ENCODE results near the gene MAGEB4.
"Not testable (repeated sequence)": the region's sequence is repeated elsewhere in the genome, so short reads cannot be mapped to it uniquely, and the experiment has no call there.

Gene MAGEB4, protein sequence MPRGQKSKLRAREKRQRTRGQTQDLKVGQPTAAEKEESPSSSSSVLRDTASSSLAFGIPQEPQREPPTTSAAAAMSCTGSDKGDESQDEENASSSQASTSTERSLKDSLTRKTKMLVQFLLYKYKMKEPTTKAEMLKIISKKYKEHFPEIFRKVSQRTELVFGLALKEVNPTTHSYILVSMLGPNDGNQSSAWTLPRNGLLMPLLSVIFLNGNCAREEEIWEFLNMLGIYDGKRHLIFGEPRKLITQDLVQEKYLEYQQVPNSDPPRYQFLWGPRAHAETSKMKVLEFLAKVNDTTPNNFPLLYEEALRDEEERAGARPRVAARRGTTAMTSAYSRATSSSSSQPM

DNA sequence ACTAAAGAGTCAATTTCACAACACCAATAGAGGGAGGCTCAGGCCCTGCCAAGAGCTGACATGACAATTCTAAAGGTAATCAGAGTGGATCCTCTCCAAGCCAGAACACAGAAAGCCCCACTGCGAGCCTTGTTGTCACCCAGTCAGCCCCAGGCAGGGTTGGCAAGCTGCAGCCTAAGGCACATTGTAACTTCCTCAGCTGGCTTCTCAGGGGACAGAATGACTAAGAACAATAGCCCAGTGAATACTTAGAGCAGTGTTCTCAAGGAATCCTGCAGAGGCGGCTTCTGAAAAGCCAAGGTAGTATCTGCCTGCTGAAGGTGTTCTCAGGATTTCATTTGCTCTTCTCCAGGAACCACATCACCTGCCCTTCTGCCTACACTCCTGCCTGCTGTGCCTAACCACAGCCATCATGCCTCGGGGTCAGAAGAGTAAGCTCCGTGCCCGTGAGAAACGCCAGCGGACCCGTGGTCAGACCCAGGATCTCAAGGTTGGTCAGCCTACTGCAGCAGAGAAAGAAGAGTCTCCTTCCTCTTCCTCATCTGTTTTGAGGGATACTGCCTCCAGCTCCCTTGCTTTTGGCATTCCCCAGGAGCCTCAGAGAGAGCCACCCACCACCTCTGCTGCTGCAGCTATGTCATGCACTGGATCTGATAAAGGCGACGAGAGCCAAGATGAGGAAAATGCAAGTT is at the start of gene MAGEB4:
Gene MAGEB4, plus strand, starts transcription at position 277 of the 692 bp plus-strand sequence. Its CDS starts 136 bp downstream, at position 413.
- DNase-seq: no peak

DNA sequence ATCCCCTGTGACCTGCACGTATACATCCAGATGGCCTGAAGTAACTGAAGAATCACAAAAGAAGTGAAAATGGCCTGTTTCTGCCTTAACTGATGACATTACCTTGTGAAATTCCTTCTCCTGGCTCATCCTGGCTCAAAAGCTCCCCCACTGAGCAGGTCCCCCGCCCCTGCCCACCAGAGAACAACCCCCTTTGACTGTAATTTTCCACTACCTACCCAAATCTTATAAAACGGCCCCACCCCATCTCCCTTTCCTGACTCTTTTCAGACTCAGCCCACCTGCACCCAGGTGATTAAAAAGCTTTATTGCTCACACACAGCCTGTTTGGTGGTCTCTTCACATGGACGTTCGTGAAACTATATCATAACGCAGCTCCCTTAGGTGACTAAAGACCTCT is 47.9 kb upstream of the MAGEB4 start:
- DNase-seq: not testable (repeated sequence)

DNA sequence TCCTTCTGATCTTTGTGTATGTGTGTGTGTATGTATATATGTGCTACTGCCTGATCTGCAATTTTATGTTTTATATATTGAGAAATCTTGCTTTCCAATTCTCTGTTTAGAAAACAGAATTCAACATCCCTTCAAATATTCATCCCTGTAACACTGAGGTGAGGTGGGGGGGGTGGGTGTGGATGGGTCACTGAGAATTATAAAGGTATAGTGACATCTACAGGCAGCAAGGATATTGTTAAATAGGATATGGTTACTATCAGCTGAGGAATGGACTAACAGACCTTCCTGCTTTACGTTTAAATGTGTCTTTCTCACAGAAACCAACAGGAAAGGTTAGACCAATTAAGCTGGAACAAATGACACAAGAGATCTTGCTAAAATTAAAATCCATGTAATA is 45.5 kb upstream of the MAGEB4 start:
- DNase-seq: no peak

DNA sequence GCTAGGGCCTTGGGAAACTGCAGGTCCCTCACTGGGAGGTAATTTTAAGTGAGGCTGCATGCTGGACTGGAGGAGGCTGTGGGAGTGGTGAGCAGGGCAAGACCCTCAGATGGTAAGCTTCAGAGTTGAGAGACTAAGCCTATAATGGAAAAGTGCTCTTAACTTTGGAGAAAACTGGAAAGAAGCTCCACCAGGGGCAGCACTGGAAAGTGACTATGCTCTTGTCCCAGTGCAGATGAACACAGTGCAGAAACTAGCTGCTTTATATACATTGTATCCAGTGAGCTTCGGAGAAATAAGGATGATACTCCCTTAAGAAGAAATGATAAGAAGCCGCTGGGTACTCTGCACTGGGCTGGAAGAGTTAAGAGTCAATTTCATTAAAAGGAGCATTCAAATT is 29.6 kb upstream of the MAGEB4 start:
- DNase-seq: no peak

DNA sequence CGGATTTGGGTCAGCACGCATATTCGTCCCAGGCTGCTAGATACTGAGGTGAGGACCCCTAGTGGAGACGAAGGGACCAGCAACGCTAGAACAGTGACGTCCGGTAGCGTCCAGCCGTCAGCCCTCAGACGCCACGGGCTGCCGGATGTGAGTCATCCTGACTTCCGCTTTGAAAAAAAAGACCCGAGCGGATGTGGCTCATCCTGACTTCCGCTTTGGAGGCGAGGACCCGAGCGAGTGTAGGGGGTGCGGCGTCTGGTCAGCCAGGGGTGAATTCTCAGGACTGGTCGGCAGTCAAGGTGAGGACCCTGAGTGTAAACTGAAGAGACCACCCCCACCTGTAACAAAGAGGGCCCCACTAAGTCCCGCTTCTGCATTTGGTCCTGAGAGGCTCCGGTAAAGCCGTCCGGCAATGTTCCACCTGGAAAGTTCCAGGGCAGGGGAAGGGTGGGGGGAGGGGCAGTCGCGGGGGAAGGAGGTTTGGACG is 26.4 kb upstream of the MAGEB4 start, which contains the start of gene MAGEB2:
Gene MAGEB2, plus strand, starts transcription at position 207 of the 487 bp plus-strand sequence. CDS start 3,018 bp downstream, outside the sequence.
- no peak for DNase-seq

DNA sequence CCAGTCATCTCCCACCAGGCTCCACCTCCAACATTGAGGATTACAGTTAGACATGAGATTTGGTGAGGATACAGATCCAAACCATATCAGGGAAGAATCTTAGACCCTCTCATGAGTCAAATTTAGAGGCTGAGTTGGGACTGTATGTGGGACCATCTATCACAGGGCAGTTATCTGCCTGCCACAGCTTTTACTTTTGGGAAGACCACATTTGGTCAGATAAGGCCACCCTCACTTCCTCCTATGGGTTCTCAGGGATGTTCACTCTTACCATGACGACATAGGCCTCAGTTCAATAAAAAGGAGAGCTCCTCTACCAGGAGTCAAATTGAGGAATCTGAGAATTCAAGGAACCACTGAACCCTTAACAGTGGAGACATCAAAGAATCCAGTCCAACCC is 24.3 kb upstream of the MAGEB4 start:
- DNase-seq: no peak

DNA sequence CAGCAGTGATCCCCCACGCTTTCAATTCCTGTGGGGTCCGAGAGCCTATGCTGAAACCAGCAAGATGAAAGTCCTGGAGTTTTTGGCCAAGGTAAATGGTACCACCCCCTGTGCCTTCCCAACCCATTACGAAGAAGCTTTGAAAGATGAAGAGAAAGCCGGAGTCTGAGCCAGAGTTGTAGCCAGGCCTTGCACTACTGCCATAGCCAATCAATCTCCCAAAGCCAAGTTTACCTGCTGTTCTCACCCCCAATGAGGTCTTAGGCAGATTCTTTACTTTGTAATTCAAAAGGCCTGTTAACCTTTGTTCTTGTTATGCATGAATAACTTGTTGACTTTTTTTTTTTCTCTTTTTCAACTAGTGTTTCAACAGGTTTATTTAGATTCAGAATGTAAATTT is 22.4 kb upstream of the MAGEB4 start:
- DNase-seq: no peak

DNA sequence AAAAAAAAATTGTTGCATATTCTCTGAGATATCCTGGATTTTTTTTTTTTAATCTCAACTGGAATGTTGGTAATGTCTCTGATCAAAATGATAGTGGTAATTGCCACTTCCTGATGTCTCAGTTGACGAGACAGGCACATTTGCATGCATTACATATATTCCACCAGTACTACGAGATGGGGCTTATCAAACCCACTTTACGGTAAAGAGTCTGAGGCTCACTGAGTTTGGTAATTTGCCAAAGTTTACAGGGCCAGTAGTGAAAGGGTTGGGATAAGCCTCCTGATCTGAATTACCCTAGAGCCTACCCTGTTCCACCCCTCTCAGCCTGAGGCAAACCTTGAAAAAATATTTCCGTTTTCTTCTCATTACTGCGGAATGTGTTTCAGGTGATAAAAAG is 21.1 kb upstream of the MAGEB4 start:
- no peak for DNase-seq

DNA sequence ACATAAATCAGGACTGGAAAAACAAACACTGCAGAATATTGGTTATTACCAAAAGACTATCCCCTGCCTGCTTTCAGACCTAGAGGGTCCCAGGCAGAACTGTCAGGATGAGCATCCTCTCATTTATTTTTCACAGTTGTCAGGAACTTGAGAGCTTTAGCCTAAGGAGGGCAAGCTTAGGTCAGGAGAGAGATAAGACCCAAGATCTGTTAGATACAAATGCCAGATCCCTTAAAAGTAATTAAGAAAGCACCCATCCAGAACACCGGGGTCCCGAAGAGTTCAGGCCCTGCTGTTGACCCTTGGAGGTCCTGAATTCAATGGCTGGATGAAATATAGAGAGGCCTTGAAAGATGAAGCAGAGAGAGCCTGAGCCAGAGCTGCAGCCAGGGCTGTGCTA is 17.3 kb upstream of the MAGEB4 start:
- no peak for DNase-seq

DNA sequence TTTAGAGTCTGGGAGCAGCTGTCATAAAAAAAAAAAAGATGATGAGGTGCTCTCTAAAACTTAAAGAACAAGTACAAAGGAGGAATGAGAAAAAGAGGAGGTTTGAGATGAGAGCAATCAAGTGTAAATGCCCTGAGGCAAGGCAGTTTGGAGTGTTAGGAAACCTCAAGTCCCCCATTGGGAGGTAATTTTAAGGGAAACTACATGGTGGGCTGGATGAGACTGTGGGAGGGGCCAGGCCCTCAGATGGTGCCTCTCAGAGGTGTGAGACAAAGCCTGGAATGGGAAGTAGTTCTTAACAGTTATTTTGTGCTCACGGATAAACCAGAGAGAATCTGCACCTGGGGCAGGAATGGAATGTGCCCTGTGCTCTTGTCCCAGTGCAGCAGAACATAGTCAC is 13.3 kb upstream of the MAGEB4 start:
- DNase-seq: no peak

DNA sequence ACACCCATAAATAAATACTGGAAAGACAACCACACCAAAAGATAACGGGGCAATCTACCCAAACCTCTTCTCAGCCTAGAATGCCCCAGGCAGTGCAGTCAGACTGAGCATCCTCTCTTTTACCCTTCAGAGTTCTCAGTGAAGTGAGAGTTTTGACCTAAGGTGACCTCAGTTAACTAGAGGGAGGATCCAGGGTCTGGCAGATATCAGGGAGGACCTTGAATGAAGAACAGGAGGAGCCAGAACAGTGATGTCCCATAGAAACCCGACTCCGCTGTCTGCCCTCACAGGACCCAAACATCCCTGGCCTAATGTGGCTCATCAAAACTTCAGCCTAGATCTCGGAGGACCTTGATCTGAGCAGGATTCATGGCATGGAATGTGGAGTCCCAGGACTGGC is 11.4 kb upstream of the MAGEB4 start, which contains the start of gene MAGEB3:
Gene MAGEB3, plus strand, starts transcription at position 263 of the 400 bp plus-strand sequence. CDS start 5,268 bp downstream, outside the sequence.
- DNase-seq: no peak

DNA sequence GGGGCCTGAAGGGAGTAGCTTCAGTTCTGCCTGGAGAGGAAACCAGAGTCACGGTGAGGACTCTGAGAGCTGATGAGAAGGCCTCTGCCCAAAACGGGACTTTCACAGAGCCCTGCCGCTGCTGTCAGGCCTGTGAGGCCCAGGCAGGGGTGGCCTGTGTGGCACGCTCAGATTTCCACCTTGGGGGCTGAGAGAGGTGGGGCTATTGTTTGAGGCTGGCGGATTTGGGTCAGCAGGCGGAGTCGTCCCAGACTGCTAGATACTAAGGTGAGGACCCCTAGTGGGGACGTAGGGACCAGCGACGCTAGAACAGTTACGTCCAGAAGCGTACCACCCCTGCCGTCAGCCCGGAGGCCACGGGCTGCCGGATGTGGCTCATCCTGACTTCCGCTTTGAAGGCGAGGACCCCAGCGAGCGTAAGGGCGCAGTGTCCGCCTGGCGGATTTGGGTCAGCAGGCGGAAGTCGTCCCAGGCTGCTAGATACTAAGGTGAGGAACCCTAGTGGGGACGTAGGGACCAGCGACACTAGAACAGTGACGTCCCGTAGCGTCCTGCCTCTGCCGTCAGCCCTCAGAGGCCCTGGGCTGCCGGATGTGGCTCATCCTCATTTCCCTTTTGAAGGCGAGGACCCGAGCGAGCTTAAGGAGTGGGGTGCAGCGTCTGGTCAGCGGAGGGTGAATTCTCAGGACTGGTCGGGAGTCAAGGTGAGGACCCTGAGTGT is 5.1 kb downstream of the MAGEB4 start, which contains the start of gene MAGEB1:
Gene MAGEB1, plus strand, starts transcription at position 378 of the 721 bp plus-strand sequence. CDS start 3,348 bp downstream, outside the sequence.
- DNase-seq: no peak

DNA sequence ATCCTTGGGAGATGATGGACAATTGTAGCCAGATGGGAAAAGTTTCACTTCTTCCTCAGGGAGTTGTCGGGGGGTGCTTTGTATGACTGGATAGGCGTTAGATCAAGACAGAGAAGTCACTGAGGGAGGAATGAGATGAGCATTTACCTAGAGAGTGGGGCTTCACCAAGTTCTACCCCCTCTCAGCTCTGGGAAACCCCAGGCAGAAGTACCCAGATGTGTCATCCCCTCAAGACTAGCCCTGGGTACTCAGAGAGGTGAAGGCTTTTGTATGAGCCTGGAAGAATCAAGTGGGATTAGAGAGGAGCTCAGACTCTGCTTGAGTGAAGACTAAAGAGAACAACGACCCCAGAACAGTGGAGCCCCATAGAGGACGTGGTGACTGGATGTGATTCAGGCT is 7.1 kb downstream of the MAGEB4 start:
- no peak for DNase-seq

DNA sequence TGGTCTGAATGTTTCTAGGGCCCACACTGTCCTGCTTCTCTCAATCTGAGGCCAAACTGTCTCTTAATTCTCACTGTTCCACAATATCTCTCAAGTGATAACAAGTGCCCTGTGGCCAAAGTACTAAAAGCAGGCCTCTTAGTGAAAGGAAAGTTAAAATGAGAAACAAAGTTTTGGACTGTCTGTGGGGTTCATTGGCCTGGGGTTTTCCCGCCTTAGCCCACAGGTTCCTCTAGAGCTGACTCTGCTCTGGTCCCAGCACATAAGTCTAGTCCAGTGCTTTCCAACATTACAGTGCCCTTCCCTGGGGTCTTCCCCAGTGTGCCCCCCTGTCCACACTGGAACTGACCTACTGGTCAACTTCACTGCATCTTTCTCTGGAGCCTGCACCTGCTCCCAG is 11.5 kb downstream of the MAGEB4 start:
- no peak for DNase-seq

DNA sequence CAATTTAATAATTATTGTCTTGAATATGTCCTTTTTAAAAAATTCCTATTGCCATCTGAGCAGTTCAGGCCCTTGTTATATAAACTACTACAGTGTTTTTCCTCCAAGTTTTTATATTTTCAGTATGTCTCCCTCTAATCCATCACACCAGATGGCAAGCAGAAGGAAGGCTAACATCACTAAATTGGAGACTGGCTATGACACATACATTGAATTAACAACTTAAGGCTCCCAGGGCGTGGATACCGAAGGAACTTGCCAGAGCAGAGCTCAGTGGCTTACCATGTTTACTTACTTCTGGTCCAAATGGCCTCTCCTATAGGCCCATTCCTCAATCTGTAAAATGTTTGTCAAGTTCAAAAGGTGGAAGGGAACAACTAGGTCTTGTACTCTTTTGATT is 18.1 kb downstream of the MAGEB4 start:
- no peak for DNase-seq

DNA sequence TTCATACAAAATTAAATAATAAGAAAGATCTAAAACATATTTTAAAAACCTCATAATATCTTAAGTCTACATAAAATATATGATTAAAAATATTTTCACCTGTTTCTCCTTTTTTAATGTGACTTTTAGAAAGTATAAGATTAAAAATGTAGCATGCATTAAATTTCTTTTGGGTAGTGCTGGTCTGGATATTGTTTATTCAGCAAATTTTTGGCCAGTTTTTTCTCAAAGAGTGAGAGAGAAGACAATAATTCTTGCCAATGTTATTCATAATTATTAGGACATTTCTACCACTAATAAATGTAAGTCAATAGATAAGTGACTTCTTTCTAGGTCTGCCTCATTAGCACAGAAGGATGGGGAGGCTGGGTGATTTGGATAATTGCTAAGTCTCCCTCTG is 19.2 kb downstream of the MAGEB4 start:
- DNase-seq: no peak

DNA sequence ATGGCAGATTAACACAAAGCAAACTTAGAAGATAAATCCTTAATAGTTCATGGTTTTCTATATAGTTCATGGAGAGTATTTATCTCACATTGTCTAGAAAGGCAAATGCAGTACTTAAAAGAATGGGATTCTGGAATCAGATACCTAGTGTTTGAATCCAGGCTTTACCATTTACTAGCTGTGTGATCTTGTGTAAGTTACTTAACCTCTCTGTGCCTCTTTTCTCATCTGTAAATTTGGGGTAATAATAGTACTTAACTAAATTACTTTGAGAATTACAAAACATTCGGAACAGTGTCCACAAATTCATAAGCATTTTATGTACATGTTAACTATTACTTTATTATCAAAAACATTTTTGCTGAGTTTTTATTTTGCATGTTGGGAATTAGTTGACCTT is 21.0 kb downstream of the MAGEB4 start:
- DNase-seq: no peak

DNA sequence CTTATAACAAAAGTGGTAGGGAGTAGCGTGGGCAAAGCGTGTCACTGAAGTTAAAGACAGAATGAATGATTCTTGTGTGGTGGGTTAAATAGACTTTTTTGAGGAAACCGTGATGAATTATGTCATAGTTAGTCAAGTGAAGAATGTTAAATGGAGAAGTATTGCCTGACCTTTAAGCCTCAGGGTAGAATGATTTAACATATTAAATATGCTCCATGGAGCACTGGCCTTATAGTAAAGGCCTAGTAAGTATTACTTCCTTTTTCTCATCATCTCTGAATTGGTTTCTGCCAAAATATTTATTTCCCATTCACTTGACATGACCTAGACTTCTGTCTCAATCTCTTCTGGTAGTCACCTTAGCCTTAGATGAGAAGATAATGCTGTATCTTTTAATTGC is 28.8 kb downstream of the MAGEB4 start:
- DNase-seq: no peak

DNA sequence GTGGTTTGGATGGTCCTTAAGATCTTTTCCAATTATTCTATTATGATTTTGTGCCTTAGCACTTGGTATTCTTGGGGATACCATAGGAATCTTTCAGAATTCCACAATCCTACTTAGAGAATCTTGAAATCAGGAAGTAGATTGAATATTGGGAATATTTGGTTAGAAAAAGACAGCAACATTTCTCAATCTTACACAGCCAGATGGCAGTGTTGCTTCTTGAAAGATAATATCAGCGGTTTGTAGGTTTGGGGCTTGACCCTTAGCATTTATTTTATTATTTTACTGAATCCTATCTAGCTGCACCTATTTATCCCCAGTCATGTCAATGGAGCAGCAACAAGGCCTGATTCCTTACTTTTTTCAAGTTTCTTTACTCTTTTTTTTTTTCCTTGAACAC is 33.7 kb downstream of the MAGEB4 start:
- DNase-seq: no peak

DNA sequence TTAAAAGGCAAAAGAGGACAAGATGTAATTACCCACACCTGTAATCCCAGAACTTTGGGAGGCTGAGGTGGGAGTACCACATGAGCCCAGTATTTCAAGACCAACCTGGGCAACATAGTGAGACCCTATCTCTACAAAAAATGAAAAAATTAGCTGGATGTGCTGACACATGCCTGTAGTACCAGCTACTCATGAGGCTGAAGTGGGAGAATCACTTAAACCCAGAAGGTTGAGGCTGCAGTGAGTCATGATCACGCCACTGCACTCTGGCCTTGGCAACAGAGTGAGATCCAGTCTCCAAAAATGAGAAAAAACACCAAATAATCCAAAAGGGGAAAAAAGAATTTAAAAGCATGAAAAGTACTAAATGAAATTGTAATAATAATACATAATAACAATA is 36.6 kb downstream of the MAGEB4 start:
- no peak for DNase-seq

DNA sequence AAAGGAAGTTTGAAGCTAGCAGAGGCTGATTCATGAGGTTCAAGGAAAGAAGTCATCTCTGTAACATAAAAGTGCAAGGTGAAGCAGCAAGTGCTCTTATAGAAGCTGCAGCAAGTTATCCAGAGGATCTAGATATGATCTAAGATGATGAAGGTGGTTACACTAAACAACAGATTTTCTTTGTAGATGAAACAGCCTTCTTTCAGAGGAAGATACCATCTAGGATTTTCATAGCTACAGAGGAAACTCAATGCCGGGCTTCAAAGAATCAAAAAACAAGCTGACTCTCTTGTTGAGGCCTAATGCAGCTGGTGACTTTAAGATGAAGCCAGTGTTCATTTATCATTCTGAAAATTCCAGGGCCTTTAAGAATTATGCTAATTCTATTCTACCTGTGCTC is 38.6 kb downstream of the MAGEB4 start:
- DNase-seq: no peak

DNA sequence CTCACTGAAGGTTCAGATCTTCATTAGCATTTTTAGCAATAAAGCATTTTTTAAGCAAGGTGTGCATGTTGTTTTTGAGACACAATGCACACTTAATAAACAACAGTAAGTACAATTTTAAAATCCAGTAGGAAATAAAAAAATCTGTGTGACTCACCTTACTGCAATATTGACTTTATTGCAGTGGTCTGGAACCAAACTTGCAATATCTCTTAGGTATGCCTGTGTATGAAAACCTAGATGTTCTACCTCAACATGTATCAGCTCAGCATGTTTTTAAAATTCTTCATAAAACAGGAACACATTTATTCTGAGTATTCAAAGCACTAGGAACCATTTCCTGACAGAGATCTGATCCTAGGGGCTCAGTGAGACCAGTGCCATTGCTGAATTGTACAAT is 40.7 kb downstream of the MAGEB4 start:
- DNase-seq: no peak
